Spinal cord (tissue), 10 donors: ENCODE results near the gene SATB2. TPM values are rescaled to one million over a fixed set of nuclear protein-coding genes. Genes with fewer than 3 reads are reported as not detected.
A peak's percentile ranks its signal among the peaks of the same experiment; 100 is the strongest.

ENCODE experiments used
- DNase-seq, 6 donors: peaks; one replicate each; pipeline versions ENCODE4 v3.0.0 to v3.0.0-alpha.2; 2013 to 2015; ENCODE audit warnings: low spot score in 6 of 6, low read depth in 4 of 6
- H3K27ac ChIP-seq: one replicate; pipeline ENCODE4 v1.5.1; 2013; ENCODE audit warnings: low read depth, low read length, control low read depth
- H3K27me3 ChIP-seq: one replicate; pipeline ENCODE4 v1.6.1; 2013; ENCODE audit warnings: low read length; ENCODE audit not compliant: control insufficient read depth, insufficient read depth
- H3K36me3 ChIP-seq: one replicate; pipeline ENCODE4 v1.6.1; 2013; ENCODE audit warnings: low read length; ENCODE audit not compliant: control insufficient read depth, insufficient read depth
- H3K4me1 ChIP-seq: one replicate; pipeline ENCODE4 v1.6.1; 2013; ENCODE audit warnings: low read length; ENCODE audit not compliant: control insufficient read depth, insufficient read depth
- H3K4me3 ChIP-seq: one replicate; pipeline ENCODE4 v1.5.1; 2013; ENCODE audit warnings: low read depth, low read length, control low read depth
- H3K9me3 ChIP-seq: one replicate; pipeline ENCODE4 v1.6.1; 2013; ENCODE audit warnings: low read length; ENCODE audit not compliant: control insufficient read depth, insufficient read depth
- WGBS: methylation state at CpG from one replicate; pipeline ENCODE4 v1.1.5; 2013; ENCODE audit warnings: missing lambda C conversion rate; ENCODE audit not compliant: insufficient coverage; 5-methylcytosine and 5-hydroxymethylcytosine counted together
- polyA plus RNA-seq, 2 donors: library from polyadenylated mRNA; unstranded; fragments of 120-200 nt; gene quantifications; one replicate each; pipeline ENCODE4 v1.2.1, GENCODE V29; 2013; ENCODE audit not compliant: insufficient read length in 2 of 2
- total RNA-seq, 2 donors: library from RNA; depleted of rRNA in 1 of 2; stranded (reverse); fragments of 120-200 nt in 1 of 2; fragments of >200 nt in 1 of 2; gene quantifications; one replicate each; pipeline versions ENCODE4 v1.2.3 to v1.2.4, GENCODE V29; 2013 to 2014
- donor health status: healthy.

SATB2 gene
- total and polyA plus RNA-seq, 4 donors = 5.5 to 18.1 (median 7.9) TPM

- no CpG with 5 or more reads among the region's 13 CpGs for WGBS
- peaks cover 84% of the 10 kb centered on the region for H3K27me3 ChIP-seq
- H3K36me3 ChIP-seq = no peaks in the 10 kb centered on the region
- DNase-seq = peak in 2 of 6 donors; percentile 58 to 68
- no peak overlapping the region for H3K27ac ChIP-seq
- peaks cover 52% of the 10 kb centered on the region for H3K4me1 ChIP-seq
- H3K4me3 ChIP-seq = no peak overlapping the region
- H3K9me3 ChIP-seq = no peaks in the 10 kb centered on the region
These were observed 3.3 kb upstream of the SATB2 start for GRCh38 chr2:199460846-199461710.

- Histone ChIP-seq H3K4me1 (peaks cover 59% of the 10 kb centered on the region), H3K9me3 (no peaks in the 10 kb centered on the region), H3K27ac (no peak overlapping the region), H3K4me3 (peak overlapping the region; percentile 93), H3K36me3 (no peaks in the 10 kb centered on the region), H3K27me3 (peaks cover 84% of the 10 kb centered on the region)
- peak in 2 of 6 donors; percentile 64 to 69 for DNase-seq
- WGBS = no CpG with 5 or more reads among the region's 14 CpGs
These were observed 2.4 kb upstream of the SATB2 start for GRCh38 chr2:199460101-199460671.

- Histone ChIP-seq H3K27me3 (peaks cover 82% of the 10 kb centered on the region), H3K27ac (peak overlapping the region; percentile 85), H3K4me1 (peaks cover 59% of the 10 kb centered on the region), H3K9me3 (no peaks in the 10 kb centered on the region), H3K4me3 (peak overlapping the region; percentile 93), H3K36me3 (no peaks in the 10 kb centered on the region)
- WGBS = under 1% methylated on average over 69 of the region's 70 CpGs
- peak; percentile 91 to 98 (median 94) for DNase-seq
These were observed 1.8 kb upstream of the SATB2 start for GRCh38 chr2:199459286-199460100.

- Histone ChIP-seq H3K36me3 (no peaks in the 10 kb centered on the region), H3K27me3 (peaks cover 82% of the 10 kb centered on the region), H3K4me1 (peaks cover 53% of the 10 kb centered on the region), H3K9me3 (no peaks in the 10 kb centered on the region), H3K27ac (peak overlapping the region; percentile 25), H3K4me3 (peak overlapping the region; percentile 93)
- DNase-seq = no peak
- under 1% methylated on average over 53 of the region's 56 CpGs for WGBS
These were observed 1.1 kb upstream of the SATB2 start for GRCh38 chr2:199458806-199459285.

GRCh38 chr2:199458009-199458805 is 468 bp upstream of the SATB2 start:
- WGBS = 1% methylated on average over 60 of the region's 75 CpGs
- Histone ChIP-seq H3K9me3 (no peaks in the 10 kb centered on the region), H3K36me3 (no peaks in the 10 kb centered on the region), H3K4me1 (peaks cover 47% of the 10 kb centered on the region), H3K27me3 (peaks cover 77% of the 10 kb centered on the region), H3K4me3 (peak overlapping the region; percentile 93), H3K27ac (no peak overlapping the region)
- peak in 2 of 6 donors; percentile 50 to 84 for DNase-seq

- Histone ChIP-seq H3K27me3 (peaks cover 67% of the 10 kb centered on the region), H3K4me1 (peaks cover 31% of the 10 kb centered on the region), H3K4me3 (peak overlapping the region; percentile 41), H3K36me3 (no peaks in the 10 kb centered on the region), H3K9me3 (no peaks in the 10 kb centered on the region), H3K27ac (no peak overlapping the region)
- 3% methylated on average over 29 of the region's 44 CpGs for WGBS
- peak in 2 of 6 donors; percentile 21 to 43 for DNase-seq
These were observed 1.2 kb downstream of the SATB2 start for GRCh38 chr2:199456383-199457146.

- Histone ChIP-seq H3K36me3 (no peaks in the 10 kb centered on the region), H3K9me3 (no peaks in the 10 kb centered on the region), H3K27ac (no peak overlapping the region), H3K27me3 (peaks cover 59% of the 10 kb centered on the region), H3K4me3 (peak overlapping the region; percentile 16), H3K4me1 (peaks cover 31% of the 10 kb centered on the region)
- peak in 1 of 6 donors; percentile 89 for DNase-seq
- 8% methylated on average over 48 of the region's 55 CpGs for WGBS
These were observed 2.0 kb downstream of the SATB2 start for GRCh38 chr2:199455545-199456382.

GRCh38 chr2:199455210-199455544 is 2.6 kb downstream of the SATB2 start:
- WGBS = 68% methylated on average over 5 of the region's 7 CpGs
- DNase-seq = no peak
- no peaks in the 10 kb centered on the region for H3K36me3 ChIP-seq
- peaks cover 53% of the 10 kb centered on the region for H3K27me3 ChIP-seq
- peaks cover 31% of the 10 kb centered on the region for H3K4me1 ChIP-seq
- no peaks in the 10 kb centered on the region for H3K9me3 ChIP-seq
- H3K27ac ChIP-seq = no peak overlapping the region
- H3K4me3 ChIP-seq = no peak overlapping the region
